Progenitor cell of endocrine pancreas (in vitro differentiated cells): ENCODE measurements around the gene KIF1B. TPM values are rescaled to one million over a fixed set of nuclear protein-coding genes. Genes with fewer than 3 reads are reported as not detected.

Source experiments
- DNase-seq: peaks from one replicate; pipeline ENCODE4 v3.0.0; 2021; ENCODE audit warnings: low spot score; ENCODE audit not compliant: unreplicated experiment
- H3K27ac Mint-ChIP-seq: 2 replicates; pipeline ENCODE4 v1.8.0; 2021; ENCODE audit warnings: mild to moderate bottlenecking, moderate library complexity, mixed read lengths
- H3K27me3 Mint-ChIP-seq: 2 replicates; pipeline ENCODE4 v1.8.0; 2021; ENCODE audit warnings: mixed read lengths
- H3K36me3 Mint-ChIP-seq: 2 replicates; pipeline ENCODE4 v1.8.0; 2022; ENCODE audit warnings: mixed read lengths; ENCODE audit not compliant: insufficient read depth
- H3K4me1 Mint-ChIP-seq: 2 replicates; pipeline ENCODE4 v1.8.0; 2021; ENCODE audit warnings: low read depth, mixed read lengths
- H3K4me3 Mint-ChIP-seq: 2 replicates; pipeline ENCODE4 v1.8.0; 2021; ENCODE audit warnings: low read depth, mild to moderate bottlenecking, moderate library complexity, mixed read lengths
- H3K9me3 Mint-ChIP-seq: 2 replicates; pipeline ENCODE4 v1.8.0; 2021; ENCODE audit warnings: low read depth, mixed read lengths
- total RNA-seq: library from RNA; stranded (reverse); gene quantifications from 2 replicates; pipeline ENCODE4 v1.2.1, GENCODE V29; 2021
- TF ChIP-seq, protein P1 (sequence below): fragments of 200-600 bp; sonication (generic); IDR thresholded peaks from one replicate; pipeline ENCODE4 v1.5.0; 2021; ENCODE audit warnings: antibody characterized with exemption, mild to moderate bottlenecking; ENCODE audit not compliant: unreplicated experiment

Gene KIF1B
- total RNA-seq, 1 donor from 2014 or later = 78.7 TPM

DNA sequence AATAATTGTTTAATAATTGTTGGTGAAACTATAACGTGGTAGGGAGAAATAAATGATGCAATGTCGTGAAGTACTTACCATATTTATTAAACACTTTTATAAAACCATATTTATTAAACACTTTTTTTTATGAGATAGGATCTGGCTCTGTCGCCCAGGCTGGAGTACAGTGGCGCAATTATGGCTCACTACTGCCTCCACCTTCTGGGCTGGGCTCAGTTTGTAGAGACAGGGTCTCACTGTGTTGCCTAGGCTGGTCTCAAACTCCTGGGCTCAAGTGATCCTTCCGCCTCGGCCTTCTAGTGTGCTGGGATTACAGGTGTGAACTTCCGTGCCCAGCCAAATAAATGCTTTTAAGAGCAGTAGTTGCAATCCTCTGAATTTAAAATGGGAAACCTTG lies 112.5 kb downstream of the KIF1B start:
- Mint-ChIP-seq H3K4me3 (no peak overlapping the region), H3K4me1 (peaks cover 4% of the 10 kb centered on the region), H3K36me3 (peaks cover 28% of the 10 kb centered on the region), H3K27ac (no peak overlapping the region), H3K27me3 (no peaks in the 10 kb centered on the region), H3K9me3 (no peaks in the 10 kb centered on the region)
- TF ChIP-seq, protein P1, sequence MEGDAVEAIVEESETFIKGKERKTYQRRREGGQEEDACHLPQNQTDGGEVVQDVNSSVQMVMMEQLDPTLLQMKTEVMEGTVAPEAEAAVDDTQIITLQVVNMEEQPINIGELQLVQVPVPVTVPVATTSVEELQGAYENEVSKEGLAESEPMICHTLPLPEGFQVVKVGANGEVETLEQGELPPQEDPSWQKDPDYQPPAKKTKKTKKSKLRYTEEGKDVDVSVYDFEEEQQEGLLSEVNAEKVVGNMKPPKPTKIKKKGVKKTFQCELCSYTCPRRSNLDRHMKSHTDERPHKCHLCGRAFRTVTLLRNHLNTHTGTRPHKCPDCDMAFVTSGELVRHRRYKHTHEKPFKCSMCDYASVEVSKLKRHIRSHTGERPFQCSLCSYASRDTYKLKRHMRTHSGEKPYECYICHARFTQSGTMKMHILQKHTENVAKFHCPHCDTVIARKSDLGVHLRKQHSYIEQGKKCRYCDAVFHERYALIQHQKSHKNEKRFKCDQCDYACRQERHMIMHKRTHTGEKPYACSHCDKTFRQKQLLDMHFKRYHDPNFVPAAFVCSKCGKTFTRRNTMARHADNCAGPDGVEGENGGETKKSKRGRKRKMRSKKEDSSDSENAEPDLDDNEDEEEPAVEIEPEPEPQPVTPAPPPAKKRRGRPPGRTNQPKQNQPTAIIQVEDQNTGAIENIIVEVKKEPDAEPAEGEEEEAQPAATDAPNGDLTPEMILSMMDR = no peak
- no peak for DNase-seq

DNA sequence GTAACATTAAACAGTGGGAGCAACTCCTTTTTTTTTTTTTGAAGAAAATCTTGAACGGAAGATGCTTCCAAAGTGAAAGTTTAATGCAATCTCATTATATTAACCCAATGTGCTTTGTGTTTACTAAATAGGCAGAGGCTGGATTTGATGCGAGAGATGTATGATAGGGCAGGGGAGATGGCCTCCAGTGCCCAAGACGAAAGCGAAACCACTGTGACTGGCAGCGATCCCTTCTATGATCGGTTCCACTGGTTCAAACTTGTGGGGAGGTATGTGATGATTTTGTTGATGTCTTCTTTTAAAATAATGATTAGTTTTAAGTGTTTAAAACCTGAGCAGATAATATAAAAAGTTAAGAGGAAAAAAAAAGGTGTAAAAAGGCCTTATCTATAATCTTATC lies 114.3 kb downstream of the KIF1B start:
- Mint-ChIP-seq H3K27me3 (no peaks in the 10 kb centered on the region), H3K27ac (no peak overlapping the region), H3K9me3 (no peaks in the 10 kb centered on the region), H3K4me3 (no peak overlapping the region), H3K4me1 (peaks cover 3% of the 10 kb centered on the region), H3K36me3 (peaks cover 33% of the 10 kb centered on the region)
- DNase-seq = no peak
- TF ChIP-seq, protein P1 = no peak

GRCh38 chr1:10325521-10325920 lies 115.2 kb downstream of the KIF1B start:
- H3K27ac Mint-ChIP-seq = no peak overlapping the region
- peaks cover 33% of the 10 kb centered on the region for H3K36me3 Mint-ChIP-seq
- TF ChIP-seq, protein P1 = no peak
- no peaks in the 10 kb centered on the region for H3K9me3 Mint-ChIP-seq
- no peak overlapping the region for H3K4me3 Mint-ChIP-seq
- H3K4me1 Mint-ChIP-seq = no peaks in the 10 kb centered on the region
- no peak for DNase-seq
- H3K27me3 Mint-ChIP-seq = no peaks in the 10 kb centered on the region

GRCh38 chr1:10326251-10326650 lies 115.9 kb downstream of the KIF1B start:
- no peak for DNase-seq
- Mint-ChIP-seq H3K4me3 (no peak overlapping the region), H3K36me3 (peaks cover 36% of the 10 kb centered on the region), H3K27me3 (no peaks in the 10 kb centered on the region), H3K27ac (no peak overlapping the region), H3K4me1 (no peaks in the 10 kb centered on the region), H3K9me3 (no peaks in the 10 kb centered on the region)
- TF ChIP-seq, protein P1 = no peak

- TF ChIP-seq, protein P1 = no peak
- peaks cover 35% of the 10 kb centered on the region for H3K36me3 Mint-ChIP-seq
- no peaks in the 10 kb centered on the region for H3K4me1 Mint-ChIP-seq
- H3K9me3 Mint-ChIP-seq = no peaks in the 10 kb centered on the region
- no peak overlapping the region for H3K4me3 Mint-ChIP-seq
- no peak overlapping the region for H3K27ac Mint-ChIP-seq
- DNase-seq = no peak
- H3K27me3 Mint-ChIP-seq = no peaks in the 10 kb centered on the region
Observed at GRCh38 chr1:10328180-10328963, 118.0 kb downstream of the KIF1B start.
